Neural cell (in vitro differentiated cells): Measurements from ENCODE around the gene FAM162B.

Experiments
- SMC3 ChIP-seq: fragments of 450-650 bp; conservative IDR thresholded peaks from 2 replicates; pipeline ENCODE4 v1.6.1; 2014; ENCODE audit warnings: antibody characterized with exemption, mild to moderate bottlenecking, moderate library complexity; ENCODE audit not compliant: poor library complexity
- TAF1 ChIP-seq: IDR thresholded peaks from 2 replicates; pipeline ENCODE4 v1.6.1; 2012; ENCODE audit warnings: low read depth
- TF ChIP-seq, protein P1 (sequence below): fragments of 450-650 bp; IDR thresholded peaks from 2 replicates; pipeline ENCODE4 v1.5.1; 2014; ENCODE audit warnings: antibody characterized with exemption, mild to moderate bottlenecking, moderate library complexity; ENCODE audit not compliant: poor library complexity, severe bottlenecking

DNA sequence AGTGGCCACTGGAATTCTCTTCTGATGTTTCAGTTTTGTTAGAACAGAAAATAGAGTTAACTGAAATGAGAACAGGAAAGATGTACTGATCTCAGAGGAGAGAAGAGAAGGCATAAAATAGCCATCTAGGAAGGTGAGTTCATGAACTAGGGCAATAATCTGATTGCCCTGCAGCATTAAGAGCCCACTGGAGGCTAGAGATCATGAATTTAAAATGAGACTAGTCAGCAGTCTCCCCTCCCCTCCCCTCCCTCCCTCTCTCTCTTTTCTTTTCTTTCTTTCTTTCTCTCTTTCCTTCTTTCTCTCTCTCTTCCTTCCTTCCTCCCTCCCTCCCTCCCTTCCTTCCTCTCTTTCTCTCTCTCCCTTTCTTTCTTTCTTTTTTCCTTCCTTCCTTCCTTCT lies 34.4 kb upstream of the FAM162B start:
- TF ChIP-seq TAF1 (no peak), SMC3 (no peak)
- TF ChIP-seq, protein P1, sequence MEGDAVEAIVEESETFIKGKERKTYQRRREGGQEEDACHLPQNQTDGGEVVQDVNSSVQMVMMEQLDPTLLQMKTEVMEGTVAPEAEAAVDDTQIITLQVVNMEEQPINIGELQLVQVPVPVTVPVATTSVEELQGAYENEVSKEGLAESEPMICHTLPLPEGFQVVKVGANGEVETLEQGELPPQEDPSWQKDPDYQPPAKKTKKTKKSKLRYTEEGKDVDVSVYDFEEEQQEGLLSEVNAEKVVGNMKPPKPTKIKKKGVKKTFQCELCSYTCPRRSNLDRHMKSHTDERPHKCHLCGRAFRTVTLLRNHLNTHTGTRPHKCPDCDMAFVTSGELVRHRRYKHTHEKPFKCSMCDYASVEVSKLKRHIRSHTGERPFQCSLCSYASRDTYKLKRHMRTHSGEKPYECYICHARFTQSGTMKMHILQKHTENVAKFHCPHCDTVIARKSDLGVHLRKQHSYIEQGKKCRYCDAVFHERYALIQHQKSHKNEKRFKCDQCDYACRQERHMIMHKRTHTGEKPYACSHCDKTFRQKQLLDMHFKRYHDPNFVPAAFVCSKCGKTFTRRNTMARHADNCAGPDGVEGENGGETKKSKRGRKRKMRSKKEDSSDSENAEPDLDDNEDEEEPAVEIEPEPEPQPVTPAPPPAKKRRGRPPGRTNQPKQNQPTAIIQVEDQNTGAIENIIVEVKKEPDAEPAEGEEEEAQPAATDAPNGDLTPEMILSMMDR: no peak
